CD4-positive, alpha-beta T cell (primary cell): Measurements from ENCODE around the gene KIF22. TPM values are rescaled to one million over a fixed set of nuclear protein-coding genes. Genes with fewer than 3 reads are reported as not detected.

Experiments
- ATAC-seq: fragments of 200-7000 bp; cut with Tn5 transposase; one replicate; pipeline ENCODE4 v1.10.0; 2022; ENCODE audit warnings: mild to moderate bottlenecking; ENCODE audit not compliant: poor library complexity
- CTCF ChIA-PET: fragments of 350-600 bp; sonication (Branson Sonifier 250); formaldehyde crosslinking; loops from one replicate; lab custom pipeline; 2021; ENCODE audit warnings: antibody characterized with exemption, inconsistent platforms; lab: Charles Lee
- POLR2A ChIA-PET: fragments of 350-600 bp; sonication (Branson Sonifier 250); formaldehyde crosslinking; loops from one replicate; lab custom pipeline; 2021; ENCODE audit warnings: antibody characterized with exemption, inconsistent platforms; lab: Charles Lee
- DNase-seq, 14 experiments: peaks; one replicate each; pipeline ENCODE4 v3.0.0-alpha.2; 2013 to 2020; ENCODE audit warnings: mixed read lengths in 2 of 14
- H3K27ac ChIP-seq, 2 donors: one replicate each; pipeline versions ENCODE4 v1.5.1 to v1.7.0; 2013; ENCODE audit warnings: low read length in 2 of 2, low read depth in 1 of 2, mild to moderate bottlenecking in 1 of 2
- H3K27me3 ChIP-seq, 2 experiments: 1 replicate in 1 of 2; 2 replicates in 1 of 2; pipeline versions ENCODE4 v1.6.1 to v1.7.0; 2013; ENCODE audit warnings: low read length in 2 of 2, control low read depth in 1 of 2, mild to moderate bottlenecking in 1 of 2, moderate library complexity in 1 of 2; ENCODE audit not compliant: insufficient read depth in 2 of 2, control insufficient read depth in 1 of 2
- H3K36me3 ChIP-seq: one replicate; pipeline ENCODE4 v1.6.1; 2013; ENCODE audit warnings: low read length, control low read depth; ENCODE audit not compliant: insufficient read depth
- H3K4me1 ChIP-seq: one replicate; pipeline ENCODE4 v1.6.1; 2013; ENCODE audit warnings: low read length, control low read depth; ENCODE audit not compliant: insufficient read depth
- H3K4me3 ChIP-seq: one replicate; pipeline ENCODE4 v1.5.1; 2013; ENCODE audit warnings: mild to moderate bottlenecking, low read length, moderate library complexity
- H3K9me3 ChIP-seq, 2 experiments: 1 replicate in 1 of 2; 2 replicates in 1 of 2; pipeline versions ENCODE4 v1.6.1 to v1.7.0; 2013; ENCODE audit warnings: low read length in 2 of 2, mild to moderate bottlenecking in 2 of 2, control low read depth in 1 of 2, moderate library complexity in 1 of 2; ENCODE audit not compliant: control insufficient read depth in 1 of 2, insufficient read depth in 1 of 2
- H3K27ac Mint-ChIP-seq: one replicate; pipeline ENCODE4 v1.8.0; 2020; ENCODE audit warnings: mixed read lengths
- H3K27me3 Mint-ChIP-seq: one replicate; pipeline ENCODE4 v1.8.0; 2021; ENCODE audit warnings: mixed read lengths
- H3K36me3 Mint-ChIP-seq: one replicate; pipeline ENCODE4 v1.8.0; 2021; ENCODE audit warnings: low read depth, mixed read lengths
- H3K4me1 Mint-ChIP-seq: one replicate; pipeline ENCODE4 v1.8.0; 2021; ENCODE audit warnings: low read depth, mixed read lengths
- H3K4me3 Mint-ChIP-seq: one replicate; pipeline ENCODE4 v1.8.0; 2020; ENCODE audit warnings: mild to moderate bottlenecking, mixed read lengths
- H3K9me3 Mint-ChIP-seq: one replicate; pipeline ENCODE4 v1.8.0; 2020; ENCODE audit warnings: mixed read lengths
- intact Hi-C, 2 experiments: fragments of 100-400 bp; cut with DNase I in 1 of 2; cut with micrococcal nuclease in 1 of 2; formaldehyde crosslinking; loops; one replicate each; pipeline versions ENCODE4 v1.15.1 to v1.9.0; 2023 to 2025; cut with DNase I, micrococcal nuclease
- total RNA-seq, 174 experiments: library from RNA in 2 of 174; stranded (reverse) in 2 of 174; gene quantifications; one replicate each; pipeline ENCODE4 v1.2.3 and lab custom pipeline; 2021 to 2026
- TF ChIP-seq, protein P1 (sequence below): fragments of 200-600 bp; IDR thresholded peaks from one replicate; pipeline ENCODE4 v1.8.0; 2022; ENCODE audit warnings: antibody characterized with exemption, mild to moderate bottlenecking

Gene KIF22
- total RNA-seq, 2 experiments from 2014 or later = 99.0 to 101 TPM

DNA sequence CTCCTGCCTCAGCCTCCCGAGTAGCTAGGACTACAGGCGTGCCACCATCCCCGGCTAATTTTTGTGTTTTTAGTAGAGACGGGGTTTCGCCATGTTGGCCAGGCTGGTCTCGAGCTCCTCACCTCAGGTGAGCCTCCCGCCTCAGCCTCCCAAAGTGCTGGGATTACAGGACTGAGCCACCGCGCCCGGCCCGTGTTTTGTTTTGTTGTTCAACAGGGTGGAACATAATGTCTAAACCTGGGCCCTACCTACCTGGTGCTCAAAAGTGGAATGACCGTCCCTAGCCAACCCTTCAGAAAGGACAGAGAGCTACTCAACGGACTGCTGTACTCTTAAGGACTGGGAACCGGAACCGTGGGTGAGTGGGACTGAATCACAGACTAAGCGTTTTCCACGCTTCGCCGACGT lies 772 bp upstream of the KIF22 start:
- TF ChIP-seq, protein P1, sequence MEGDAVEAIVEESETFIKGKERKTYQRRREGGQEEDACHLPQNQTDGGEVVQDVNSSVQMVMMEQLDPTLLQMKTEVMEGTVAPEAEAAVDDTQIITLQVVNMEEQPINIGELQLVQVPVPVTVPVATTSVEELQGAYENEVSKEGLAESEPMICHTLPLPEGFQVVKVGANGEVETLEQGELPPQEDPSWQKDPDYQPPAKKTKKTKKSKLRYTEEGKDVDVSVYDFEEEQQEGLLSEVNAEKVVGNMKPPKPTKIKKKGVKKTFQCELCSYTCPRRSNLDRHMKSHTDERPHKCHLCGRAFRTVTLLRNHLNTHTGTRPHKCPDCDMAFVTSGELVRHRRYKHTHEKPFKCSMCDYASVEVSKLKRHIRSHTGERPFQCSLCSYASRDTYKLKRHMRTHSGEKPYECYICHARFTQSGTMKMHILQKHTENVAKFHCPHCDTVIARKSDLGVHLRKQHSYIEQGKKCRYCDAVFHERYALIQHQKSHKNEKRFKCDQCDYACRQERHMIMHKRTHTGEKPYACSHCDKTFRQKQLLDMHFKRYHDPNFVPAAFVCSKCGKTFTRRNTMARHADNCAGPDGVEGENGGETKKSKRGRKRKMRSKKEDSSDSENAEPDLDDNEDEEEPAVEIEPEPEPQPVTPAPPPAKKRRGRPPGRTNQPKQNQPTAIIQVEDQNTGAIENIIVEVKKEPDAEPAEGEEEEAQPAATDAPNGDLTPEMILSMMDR = no peak
- peaks cover 46% of the 10 kb centered on the region for H3K4me1 ChIP-seq
- ChIA-PET CTCF (interaction anchor here (0.6 to 3.5 kb wide), 36 partner anchors 9 to 276 kb away, joined by 3 to 60 read pairs (median 5); partner anchors contain the start of genes ALDOA, C16orf54, PAGR1 and QPRT), POLR2A (interaction anchor here (0.5 to 8.9 kb wide), 31 partner anchors 14 to 796 kb away, joined by 3 to 217 read pairs (median 7); partner anchors contain the start of genes ASPHD1, C16orf54, CDIPT and CORO1A)
- intact Hi-C loops = loop anchor here (1.0 to 5.0 kb wide), 7 partner anchors 16 to 89 kb away; partner anchors contain the start of gene PAGR1 (in 1 of the 2)
- Mint-ChIP-seq H3K9me3 (no peaks in the 10 kb centered on the region), H3K4me1 (peaks cover 56% of the 10 kb centered on the region), H3K27me3 (no peaks in the 10 kb centered on the region), H3K27ac (peak overlapping the region; percentile 97), H3K36me3 (peaks cover 24% of the 10 kb centered on the region), H3K4me3 (peak overlapping the region; percentile 96)
- no peak for DNase-seq
- peak overlapping the region; percentile 82 to 83 for H3K27ac ChIP-seq
- H3K27me3 ChIP-seq = no peaks in the 10 kb centered on the region
- H3K9me3 ChIP-seq = no peaks in the 10 kb centered on the region
- peak overlapping the region; percentile 93 for H3K4me3 ChIP-seq
- H3K36me3 ChIP-seq = no peaks in the 10 kb centered on the region
- ATAC-seq = no peak

DNA sequence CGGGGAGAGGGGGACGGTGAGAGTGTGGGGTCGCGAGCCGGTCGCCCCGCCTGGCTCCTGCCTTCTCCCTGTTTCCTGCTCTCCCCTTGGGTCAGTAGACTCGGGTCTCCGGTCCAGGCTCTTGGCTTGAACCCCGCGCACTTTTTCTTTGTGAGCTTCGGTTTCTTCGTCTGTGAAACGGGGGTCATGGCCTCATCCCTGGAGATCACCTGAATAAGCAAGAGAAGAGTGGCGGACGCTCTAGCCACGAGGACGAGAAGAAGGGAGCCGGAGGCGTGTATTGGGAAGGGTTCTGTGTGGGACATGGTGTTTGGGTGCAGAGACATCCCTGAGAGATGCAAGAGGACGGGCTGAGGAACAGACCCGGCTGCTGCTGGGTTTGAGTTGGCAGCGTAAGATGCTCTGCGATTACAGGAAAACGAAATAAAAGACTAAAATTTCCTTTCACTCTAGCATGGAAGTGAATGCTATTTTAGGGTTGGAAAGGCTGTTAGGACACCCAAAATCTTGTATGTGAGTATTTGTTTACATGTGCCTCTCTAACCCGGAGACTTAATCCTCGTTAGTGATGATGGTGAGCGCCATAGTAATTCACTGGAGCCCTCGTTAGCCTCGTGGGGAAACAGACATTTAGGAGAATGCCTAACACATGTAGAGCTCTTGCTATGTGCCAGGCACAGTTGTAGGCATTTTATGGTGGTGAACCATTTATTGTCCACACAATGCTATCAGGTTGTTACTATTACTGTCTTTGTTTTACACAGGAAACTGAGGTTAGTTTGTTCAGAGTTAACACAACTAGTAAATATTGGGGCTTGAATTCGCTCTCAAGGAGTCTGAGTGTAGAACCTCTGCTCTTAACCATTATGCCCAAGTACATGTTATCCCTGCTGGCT lies 646 bp downstream of the KIF22 start:
- Histone ChIP-seq H3K9me3 (no peaks in the 10 kb centered on the region), H3K36me3 (peaks cover 5% of the 10 kb centered on the region), H3K27me3 (no peaks in the 10 kb centered on the region), H3K4me1 (peaks cover 39% of the 10 kb centered on the region), H3K4me3 (peak overlapping the region; percentile 93), H3K27ac (peak overlapping the region; percentile 50 to 77)
- no peaks in the 10 kb centered on the region for H3K9me3 Mint-ChIP-seq
- ChIA-PET CTCF (interaction anchor here (0.6 to 3.5 kb wide), 37 partner anchors 10 to 641 kb away, joined by 3 to 60 read pairs (median 5); partner anchors contain the start of genes ALDOA, C16orf54, PAGR1 and QPRT), POLR2A (interaction anchor here (0.6 to 8.9 kb wide), 31 partner anchors 13 to 392 kb away, joined by 3 to 217 read pairs (median 7); partner anchors contain the start of genes ASPHD1, C16orf54, CDIPT and CORO1A)
- no peak for ATAC-seq
- H3K4me3 Mint-ChIP-seq = peak overlapping the region; percentile 96
- no peaks in the 10 kb centered on the region for H3K27me3 Mint-ChIP-seq
- intact Hi-C loops = loop anchor here (1.0 to 2.0 kb wide), 7 partner anchors 12 to 91 kb away; partner anchors contain the start of gene PAGR1 (in 1 of the 2)
- TF ChIP-seq, protein P1 = no peak
- H3K36me3 Mint-ChIP-seq = peaks cover 27% of the 10 kb centered on the region
- peaks cover 46% of the 10 kb centered on the region for H3K4me1 Mint-ChIP-seq
- peak in 3 of 14 experiments; percentile 24 to 53 (median 32) for DNase-seq
- H3K27ac Mint-ChIP-seq = peak overlapping the region; percentile 97
